Ectodermal cell (in vitro differentiated cells): Measurements from ENCODE around the gene PLEKHH3.
A peak's percentile ranks its signal among the peaks of the same experiment; 100 is the strongest.

Experiments
- H3K27ac ChIP-seq: 2 replicates; pipeline ENCODE4 v1.7.0; 2013; ENCODE audit warnings: mild to moderate bottlenecking, low read depth, low read length; ENCODE audit not compliant: insufficient read depth, poor library complexity, severe bottlenecking
- H3K27me3 ChIP-seq: 2 replicates; pipeline ENCODE4 v1.7.0; 2013; ENCODE audit warnings: mild to moderate bottlenecking, low read length; ENCODE audit not compliant: insufficient read depth, control insufficient read depth, poor library complexity, severe bottlenecking
- H3K36me3 ChIP-seq: one replicate; pipeline ENCODE4 v1.7.0; 2013; ENCODE audit warnings: low read length; ENCODE audit not compliant: control insufficient read depth, insufficient read depth
- H3K4me1 ChIP-seq: one replicate; pipeline ENCODE4 v1.7.0; 2013; ENCODE audit warnings: low read length; ENCODE audit not compliant: control insufficient read depth, insufficient read depth
- H3K4me3 ChIP-seq: 2 replicates; pipeline ENCODE4 v1.7.0; 2013; ENCODE audit warnings: low read depth, low read length, control low read depth; ENCODE audit not compliant: insufficient read depth
- H3K9me3 ChIP-seq: 2 replicates; pipeline ENCODE4 v1.7.0; 2013; ENCODE audit warnings: mild to moderate bottlenecking, low read length, moderate library complexity; ENCODE audit not compliant: control insufficient read depth
- WGBS, 2 experiments: methylation state at CpG; one replicate each; pipeline ENCODE4 v1.1.7; 2013; ENCODE audit warnings: missing lambda C conversion rate in 2 of 2; 5-methylcytosine and 5-hydroxymethylcytosine counted together

The PLEKHH3 gene

DNA sequence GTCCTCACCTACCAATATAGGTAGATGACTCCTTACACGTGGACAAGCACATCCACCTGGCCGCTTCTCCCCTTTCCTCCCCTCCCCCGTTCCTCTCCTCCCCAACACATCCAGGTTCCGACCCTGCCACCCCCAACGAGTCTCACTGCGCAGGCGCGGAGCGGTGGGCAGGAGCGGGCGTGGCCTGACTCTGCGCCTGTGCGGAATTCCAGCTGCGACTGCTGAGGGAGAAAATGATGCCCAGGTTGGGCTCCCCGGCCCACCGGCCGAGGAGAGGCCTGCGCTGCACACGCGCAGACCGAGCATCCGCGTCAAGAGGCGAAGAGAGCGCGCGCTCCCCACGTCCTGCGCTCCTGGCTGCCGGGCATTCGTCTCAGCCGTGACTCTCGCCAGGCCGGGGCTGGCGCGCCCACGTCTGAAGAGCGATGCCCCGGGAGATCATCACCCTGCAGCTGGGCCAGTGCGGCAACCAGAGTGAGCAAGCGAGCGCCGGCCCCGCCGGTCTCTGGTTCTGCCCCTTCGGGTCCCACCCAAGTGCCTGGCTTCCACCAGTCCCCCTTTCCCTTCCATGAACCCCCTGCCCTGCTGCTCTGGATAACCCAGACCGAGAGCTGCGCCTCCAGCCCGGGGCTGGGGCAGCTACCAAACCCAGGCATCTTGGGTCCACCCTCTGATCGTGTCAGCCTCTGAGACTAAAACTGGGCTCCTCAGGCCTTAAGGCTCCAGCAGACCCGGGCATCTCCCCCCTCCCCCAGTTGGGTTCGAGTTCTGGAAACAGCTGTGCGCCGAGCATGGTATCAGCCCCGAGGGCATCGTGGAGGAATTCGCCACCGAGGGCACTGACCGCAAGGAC is 17.5 kb downstream of the PLEKHH3 start, which contains the start of gene TUBG2:
TSS of gene TUBG2 (plus strand) at position 206 of the 853 bp plus-strand sequence. CDS start at position 426, 220 bp downstream.
- peaks cover 2% of the 10 kb centered on the region for H3K36me3 ChIP-seq
- H3K4me3 ChIP-seq = peak within 1 kb of the TSS; percentile 72
- peak within 1 kb of the TSS; percentile 6 for H3K27ac ChIP-seq
- 1% methylated on average over 54 to 56 of the region's 59 CpGs for WGBS, 2 experiments
- H3K9me3 ChIP-seq = no peaks in the 10 kb centered on the region
- H3K4me1 ChIP-seq = no peaks in the 10 kb centered on the region
- H3K27me3 ChIP-seq = no peaks in the 10 kb centered on the region

GRCh38 chr17:42657824-42658588 is 18.8 kb downstream of the PLEKHH3 start:
- Histone ChIP-seq H3K36me3 (peaks cover 2% of the 10 kb centered on the region), H3K27ac (no peak overlapping the region), H3K27me3 (no peaks in the 10 kb centered on the region), H3K4me3 (no peak overlapping the region), H3K9me3 (no peaks in the 10 kb centered on the region), H3K4me1 (peaks cover 9% of the 10 kb centered on the region)
- 94 to 95% methylated on average over 9 of the region's 9 CpGs for WGBS, 2 experiments

- Histone ChIP-seq H3K4me3 (no peak overlapping the region), H3K27ac (no peak overlapping the region), H3K27me3 (no peaks in the 10 kb centered on the region), H3K36me3 (no peaks in the 10 kb centered on the region), H3K9me3 (no peaks in the 10 kb centered on the region), H3K4me1 (peaks cover 9% of the 10 kb centered on the region)
- 83 to 88% methylated on average over 2 of the region's 2 CpGs for WGBS, 2 experiments
Observed at GRCh38 chr17:42655528-42655927, 21.3 kb downstream of the PLEKHH3 start.

DNA sequence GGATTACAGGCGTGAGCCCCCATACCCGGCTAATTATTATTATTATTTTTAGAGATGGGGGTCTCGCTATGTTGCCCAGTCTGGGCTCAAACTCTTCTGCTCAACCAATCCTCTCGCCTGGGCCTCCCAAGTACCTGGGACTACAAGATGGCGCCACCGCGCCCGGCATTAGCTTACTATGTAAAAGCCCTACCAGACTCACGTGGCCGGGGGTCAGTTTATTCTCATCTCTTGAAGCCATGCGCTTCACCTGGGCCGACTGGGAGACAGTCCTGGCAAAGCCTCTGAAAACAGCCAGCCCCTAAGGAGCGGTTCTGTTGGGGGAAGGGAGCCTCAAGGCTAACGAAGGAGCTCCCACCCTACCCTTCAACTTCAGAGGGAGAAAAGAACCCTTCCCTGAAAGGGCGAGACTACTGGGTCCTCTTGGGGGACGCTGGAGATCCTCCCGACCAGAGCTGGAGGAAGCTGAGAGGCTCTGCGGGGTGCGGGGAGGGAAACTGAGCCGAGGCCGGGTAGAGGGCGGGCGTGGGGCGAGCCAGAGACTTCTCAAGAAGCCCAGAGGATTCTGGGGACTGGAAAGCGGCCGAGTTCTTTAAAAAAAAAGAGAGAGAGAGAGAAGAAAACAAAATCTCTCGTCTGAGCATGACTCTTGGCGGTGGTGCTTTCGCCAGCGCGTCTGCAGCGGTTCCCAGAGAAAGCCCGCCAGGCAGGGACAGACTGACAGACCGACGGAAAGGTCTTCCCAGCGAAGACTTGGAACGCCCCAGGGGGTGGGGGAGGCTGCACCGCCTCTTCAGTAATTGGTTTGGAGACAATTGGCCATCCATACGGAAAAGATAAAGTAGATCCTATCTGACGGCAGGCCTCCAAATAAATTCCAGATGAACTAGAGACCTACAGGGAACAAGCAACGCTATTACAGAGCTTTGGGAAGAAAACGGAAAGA is 23.3 kb downstream of the PLEKHH3 start:
- Histone ChIP-seq H3K4me1 (peaks cover 9% of the 10 kb centered on the region), H3K4me3 (peak overlapping the region; percentile 23), H3K27me3 (no peaks in the 10 kb centered on the region), H3K9me3 (no peaks in the 10 kb centered on the region), H3K36me3 (no peaks in the 10 kb centered on the region), H3K27ac (peak overlapping the region; percentile 26)
- 42 to 44% methylated on average over 41 to 42 of the region's 42 CpGs for WGBS, 2 experiments

- Histone ChIP-seq H3K4me1 (peaks cover 9% of the 10 kb centered on the region), H3K27me3 (no peaks in the 10 kb centered on the region), H3K27ac (no peak overlapping the region), H3K36me3 (no peaks in the 10 kb centered on the region), H3K4me3 (no peak overlapping the region), H3K9me3 (no peaks in the 10 kb centered on the region)
- 95 to 96% methylated on average over 4 of the region's 4 CpGs for WGBS, 2 experiments
Observed at GRCh38 chr17:42651392-42651791, 25.4 kb downstream of the PLEKHH3 start.

DNA sequence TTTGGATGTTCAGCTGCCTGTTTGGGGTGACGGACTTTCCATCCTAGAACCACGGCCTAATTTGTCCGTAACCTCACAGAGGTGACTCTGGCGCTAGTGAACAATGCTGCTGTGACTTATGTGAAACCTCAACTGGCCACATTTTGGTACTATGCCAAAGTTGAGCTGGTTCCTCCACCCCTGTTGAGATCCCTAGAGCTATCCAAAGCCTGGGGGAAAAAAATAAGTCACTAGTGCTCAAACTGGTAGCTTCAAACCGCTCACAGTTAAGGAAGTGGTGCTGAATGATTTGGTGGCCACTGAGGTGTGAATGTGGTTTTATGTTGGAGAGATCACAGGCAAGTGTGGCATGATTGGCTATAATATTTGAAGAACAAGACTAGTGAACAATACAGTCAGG is 29.0 kb downstream of the PLEKHH3 start:
- no peaks in the 10 kb centered on the region for H3K9me3 ChIP-seq
- no peak overlapping the region for H3K27ac ChIP-seq
- H3K4me1 ChIP-seq = no peaks in the 10 kb centered on the region
- WGBS, 2 experiments = 95 to 96% methylated on average over 5 of the region's 5 CpGs
- H3K4me3 ChIP-seq = no peak overlapping the region
- H3K36me3 ChIP-seq = no peaks in the 10 kb centered on the region
- H3K27me3 ChIP-seq = no peaks in the 10 kb centered on the region

DNA sequence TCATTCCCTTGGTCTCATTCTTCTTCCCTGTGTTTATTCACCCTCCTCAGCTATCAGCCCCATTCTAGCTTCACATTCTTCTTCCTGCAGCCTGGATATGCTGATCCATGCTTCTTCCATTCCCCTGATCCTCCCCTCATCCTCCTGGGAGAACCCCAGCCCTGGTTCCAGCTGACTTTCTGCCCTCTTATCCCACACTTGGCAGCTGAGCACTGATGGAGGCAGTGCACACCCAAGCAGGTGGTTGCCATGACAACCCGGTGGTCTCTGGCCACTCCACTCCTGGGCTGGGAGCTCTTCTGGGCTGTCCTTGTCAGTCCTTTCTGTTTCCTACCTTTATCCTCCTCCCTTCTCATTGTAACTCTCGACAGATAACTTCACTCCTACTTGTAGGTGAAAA is 34.5 kb downstream of the PLEKHH3 start:
- Histone ChIP-seq H3K27ac (no peak overlapping the region), H3K27me3 (no peaks in the 10 kb centered on the region), H3K36me3 (no peaks in the 10 kb centered on the region), H3K4me3 (no peak overlapping the region), H3K4me1 (no peaks in the 10 kb centered on the region), H3K9me3 (no peaks in the 10 kb centered on the region)
- WGBS, 2 experiments = 62 to 70% methylated on average over 2 of the region's 2 CpGs

- Histone ChIP-seq H3K9me3 (no peaks in the 10 kb centered on the region), H3K36me3 (no peaks in the 10 kb centered on the region), H3K27ac (no peak overlapping the region), H3K4me3 (no peak overlapping the region), H3K4me1 (no peaks in the 10 kb centered on the region), H3K27me3 (no peaks in the 10 kb centered on the region)
- WGBS, 2 experiments = 96 to 97% methylated on average over 4 of the region's 4 CpGs
Observed at GRCh38 chr17:42640121-42640520, 36.7 kb downstream of the PLEKHH3 start.

- no peak overlapping the region for H3K27ac ChIP-seq
- H3K36me3 ChIP-seq = no peaks in the 10 kb centered on the region
- H3K9me3 ChIP-seq = no peaks in the 10 kb centered on the region
- H3K4me1 ChIP-seq = no peaks in the 10 kb centered on the region
- no peak overlapping the region for H3K4me3 ChIP-seq
- no peaks in the 10 kb centered on the region for H3K27me3 ChIP-seq
- 82 to 83% methylated on average over 6 of the region's 7 CpGs for WGBS, 2 experiments
Observed at GRCh38 chr17:42639525-42640113, 37.2 kb downstream of the PLEKHH3 start.
